IMR-90 (cell line): ENCODE results near the gene SLC66A3.
A peak's percentile ranks its signal among the peaks of the same experiment; 100 is the strongest.

ENCODE experiments used
- CEBPB ChIP-seq: IDR thresholded peaks from 2 replicates; pipeline ENCODE4 v1.6.1; 2012; ENCODE audit warnings: low read depth, low read length, improper control_type of control experiment
- CHD1 ChIP-seq: IDR thresholded peaks from 2 replicates; pipeline ENCODE4 v1.6.1; 2012; ENCODE audit warnings: low read depth, low read length, improper control_type of control experiment
- ELK1 ChIP-seq: fragments of 150-350 bp; IDR thresholded peaks from 2 replicates; pipeline ENCODE4 v1.6.1; 2016; ENCODE audit warnings: low read depth, mild to moderate bottlenecking, low read length, moderate library complexity, borderline replicate concordance
- FOS ChIP-seq: fragments of 150-350 bp; IDR thresholded peaks from 2 replicates; pipeline ENCODE4 v1.6.1; 2016; ENCODE audit warnings: low read depth, low read length
- MAFK ChIP-seq: IDR thresholded peaks from 2 replicates; pipeline ENCODE4 v1.6.1; 2012; ENCODE audit warnings: low read depth, low read length, improper control_type of control experiment
- POLR2A ChIP-seq: IDR thresholded peaks from 2 replicates; pipeline ENCODE4 v1.6.1; 2012; ENCODE audit warnings: mild to moderate bottlenecking, low read depth, low read length
- RAD21 ChIP-seq: IDR thresholded peaks from 2 replicates; pipeline ENCODE4 v1.6.1; 2012; ENCODE audit warnings: low read length, improper control_type of control experiment
- RCOR1 ChIP-seq: IDR thresholded peaks from 2 replicates; pipeline ENCODE4 v1.6.1; 2012; ENCODE audit warnings: mild to moderate bottlenecking, low read length, improper control_type of control experiment; ENCODE audit not compliant: insufficient replicate concordance
- SMC3 ChIP-seq: fragments of 150-350 bp; IDR thresholded peaks from 2 replicates; pipeline ENCODE4 v1.6.1; 2016; ENCODE audit warnings: low read depth, mild to moderate bottlenecking, antibody characterized with exemption, low read length, moderate library complexity
- USF2 ChIP-seq: fragments of 150-350 bp; IDR thresholded peaks from 2 replicates; pipeline ENCODE4 v1.6.1; 2017; ENCODE audit warnings: mild to moderate bottlenecking, antibody characterized with exemption, low read length, low read depth
- TF ChIP-seq, protein P1 (sequence below): conservative IDR thresholded peaks from 2 replicates; pipeline ENCODE4 v1.5.1; 2012; ENCODE audit warnings: mild to moderate bottlenecking, low read depth, low read length, improper control_type of control experiment

DNA sequence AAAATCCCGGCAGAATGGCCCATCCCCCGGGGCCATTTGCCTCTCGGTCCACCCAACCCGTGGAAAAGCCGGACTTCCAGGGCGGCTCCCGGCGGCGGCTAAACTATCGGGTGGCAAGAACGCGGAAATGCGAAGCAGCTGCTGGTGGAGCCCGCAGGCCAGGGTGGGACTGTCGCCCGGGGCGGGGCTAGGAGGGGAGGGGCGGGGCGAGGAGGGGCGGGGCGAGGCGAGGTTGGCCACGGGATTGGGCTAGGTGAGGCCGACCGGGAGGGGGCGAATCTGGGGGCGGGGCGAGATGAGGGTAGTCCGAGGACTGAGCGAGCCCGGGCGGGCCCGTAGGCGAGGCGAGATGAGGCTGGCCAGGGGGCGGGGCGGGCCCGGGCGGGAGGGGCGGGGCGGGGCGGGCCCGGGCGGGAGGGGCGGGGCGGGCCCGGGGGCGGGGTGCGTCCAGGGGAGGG, 315 bp upstream of the SLC66A3 start:
- TF ChIP-seq, protein P1, sequence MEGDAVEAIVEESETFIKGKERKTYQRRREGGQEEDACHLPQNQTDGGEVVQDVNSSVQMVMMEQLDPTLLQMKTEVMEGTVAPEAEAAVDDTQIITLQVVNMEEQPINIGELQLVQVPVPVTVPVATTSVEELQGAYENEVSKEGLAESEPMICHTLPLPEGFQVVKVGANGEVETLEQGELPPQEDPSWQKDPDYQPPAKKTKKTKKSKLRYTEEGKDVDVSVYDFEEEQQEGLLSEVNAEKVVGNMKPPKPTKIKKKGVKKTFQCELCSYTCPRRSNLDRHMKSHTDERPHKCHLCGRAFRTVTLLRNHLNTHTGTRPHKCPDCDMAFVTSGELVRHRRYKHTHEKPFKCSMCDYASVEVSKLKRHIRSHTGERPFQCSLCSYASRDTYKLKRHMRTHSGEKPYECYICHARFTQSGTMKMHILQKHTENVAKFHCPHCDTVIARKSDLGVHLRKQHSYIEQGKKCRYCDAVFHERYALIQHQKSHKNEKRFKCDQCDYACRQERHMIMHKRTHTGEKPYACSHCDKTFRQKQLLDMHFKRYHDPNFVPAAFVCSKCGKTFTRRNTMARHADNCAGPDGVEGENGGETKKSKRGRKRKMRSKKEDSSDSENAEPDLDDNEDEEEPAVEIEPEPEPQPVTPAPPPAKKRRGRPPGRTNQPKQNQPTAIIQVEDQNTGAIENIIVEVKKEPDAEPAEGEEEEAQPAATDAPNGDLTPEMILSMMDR = no peak
- TF ChIP-seq MAFK (no peak), USF2 (no peak), POLR2A (peak; percentile 35; the same call in 1 of the 2 replicates), FOS (no peak), ELK1 (no peak), RCOR1 (no peak), CHD1 (no peak), CEBPB (no peak), RAD21 (no peak), SMC3 (no peak)
